HG03159 (cell line): ENCODE measurements around the gene CEBPZ.
A peak's percentile ranks its signal among the peaks of the same experiment; 100 is the strongest.
"Not testable (repeated sequence)": the region's sequence is repeated elsewhere in the genome, so short reads cannot be mapped to it uniquely, and the experiment has no call there.

Experiments used
- ATAC-seq: cut with Tn5 transposase; IDR thresholded peaks from one replicate; pipeline ENCODE4 v1.9.1; 2021; ENCODE audit warnings: mild to moderate bottlenecking, moderate library complexity; ENCODE audit not compliant: unreplicated experiment

The CEBPZ gene, protein sequence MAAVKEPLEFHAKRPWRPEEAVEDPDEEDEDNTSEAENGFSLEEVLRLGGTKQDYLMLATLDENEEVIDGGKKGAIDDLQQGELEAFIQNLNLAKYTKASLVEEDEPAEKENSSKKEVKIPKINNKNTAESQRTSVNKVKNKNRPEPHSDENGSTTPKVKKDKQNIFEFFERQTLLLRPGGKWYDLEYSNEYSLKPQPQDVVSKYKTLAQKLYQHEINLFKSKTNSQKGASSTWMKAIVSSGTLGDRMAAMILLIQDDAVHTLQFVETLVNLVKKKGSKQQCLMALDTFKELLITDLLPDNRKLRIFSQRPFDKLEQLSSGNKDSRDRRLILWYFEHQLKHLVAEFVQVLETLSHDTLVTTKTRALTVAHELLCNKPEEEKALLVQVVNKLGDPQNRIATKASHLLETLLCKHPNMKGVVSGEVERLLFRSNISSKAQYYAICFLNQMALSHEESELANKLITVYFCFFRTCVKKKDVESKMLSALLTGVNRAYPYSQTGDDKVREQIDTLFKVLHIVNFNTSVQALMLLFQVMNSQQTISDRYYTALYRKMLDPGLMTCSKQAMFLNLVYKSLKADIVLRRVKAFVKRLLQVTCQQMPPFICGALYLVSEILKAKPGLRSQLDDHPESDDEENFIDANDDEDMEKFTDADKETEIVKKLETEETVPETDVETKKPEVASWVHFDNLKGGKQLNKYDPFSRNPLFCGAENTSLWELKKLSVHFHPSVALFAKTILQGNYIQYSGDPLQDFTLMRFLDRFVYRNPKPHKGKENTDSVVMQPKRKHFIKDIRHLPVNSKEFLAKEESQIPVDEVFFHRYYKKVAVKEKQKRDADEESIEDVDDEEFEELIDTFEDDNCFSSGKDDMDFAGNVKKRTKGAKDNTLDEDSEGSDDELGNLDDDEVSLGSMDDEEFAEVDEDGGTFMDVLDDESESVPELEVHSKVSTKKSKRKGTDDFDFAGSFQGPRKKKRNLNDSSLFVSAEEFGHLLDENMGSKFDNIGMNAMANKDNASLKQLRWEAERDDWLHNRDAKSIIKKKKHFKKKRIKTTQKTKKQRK

DNA sequence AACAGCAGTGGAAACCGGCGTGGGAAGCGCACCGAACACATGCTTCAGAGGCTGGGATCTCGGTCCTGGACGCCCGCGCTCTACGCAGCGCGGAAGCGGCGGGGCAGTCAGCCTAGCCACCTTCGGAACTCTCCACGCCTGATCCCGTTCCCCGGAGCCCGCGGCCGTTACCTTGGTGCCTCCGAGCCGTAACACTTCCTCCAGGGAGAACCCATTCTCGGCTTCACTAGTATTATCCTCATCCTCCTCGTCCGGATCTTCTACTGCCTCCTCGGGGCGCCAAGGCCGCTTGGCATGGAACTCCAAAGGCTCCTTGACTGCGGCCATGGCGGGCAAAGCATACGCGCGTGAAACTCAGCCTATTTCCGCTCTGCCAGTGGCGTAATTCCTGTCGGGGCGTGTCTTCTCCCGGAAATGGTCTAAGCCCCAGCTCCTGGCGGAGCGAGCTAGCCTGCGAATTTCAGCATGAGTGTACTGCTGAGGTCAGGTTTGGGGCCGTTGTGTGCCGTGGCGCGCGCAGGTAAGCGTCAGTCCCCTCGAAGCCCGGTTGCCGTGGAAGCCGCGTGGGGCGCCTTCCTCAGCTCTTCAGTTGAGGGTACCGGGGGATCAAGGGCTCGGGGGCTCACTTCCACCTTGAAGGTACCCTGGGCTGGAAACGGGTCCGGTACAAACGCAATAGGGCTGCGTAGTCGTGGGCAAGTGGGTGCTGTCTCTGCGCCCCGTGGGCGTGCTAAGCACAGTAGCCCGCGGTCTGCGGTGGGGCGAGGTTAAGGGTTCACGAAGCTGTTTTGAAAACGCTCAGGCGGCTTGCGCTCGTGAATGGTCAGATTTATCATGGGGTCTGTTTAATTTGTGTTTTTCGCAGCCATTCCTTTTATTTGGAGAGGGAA lies at the start of gene CEBPZ, which contains the start of gene NDUFAF7:
Gene CEBPZ (minus strand): TSS at position 356 of the 890 bp plus-strand sequence. CDS start 29 bp downstream, at position 327.
Gene NDUFAF7 (plus strand): TSS at position 418 of the 890 bp plus-strand sequence. CDS start 48 bp downstream, at position 466.
- peak; percentile 88 for ATAC-seq

DNA sequence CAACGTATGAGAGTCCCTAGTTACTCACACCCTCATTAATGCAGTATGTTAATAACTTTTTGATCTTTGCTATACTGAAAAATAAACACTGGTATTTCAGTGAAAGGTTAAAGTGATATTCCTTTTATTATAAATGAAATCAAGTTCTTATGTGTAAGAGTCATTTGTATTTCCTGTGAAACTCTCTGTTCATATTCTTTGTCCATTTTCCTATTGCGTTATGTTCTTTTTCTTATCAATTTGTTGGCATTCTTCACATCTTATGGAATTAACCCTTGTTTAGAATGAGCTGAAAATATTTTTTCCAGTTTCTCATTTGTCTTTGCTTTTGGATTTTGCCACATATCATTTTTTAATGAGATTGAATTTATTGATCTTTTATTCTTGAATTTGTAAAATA lies 44.9 kb upstream of the CEBPZ start:
- no peak for ATAC-seq

DNA sequence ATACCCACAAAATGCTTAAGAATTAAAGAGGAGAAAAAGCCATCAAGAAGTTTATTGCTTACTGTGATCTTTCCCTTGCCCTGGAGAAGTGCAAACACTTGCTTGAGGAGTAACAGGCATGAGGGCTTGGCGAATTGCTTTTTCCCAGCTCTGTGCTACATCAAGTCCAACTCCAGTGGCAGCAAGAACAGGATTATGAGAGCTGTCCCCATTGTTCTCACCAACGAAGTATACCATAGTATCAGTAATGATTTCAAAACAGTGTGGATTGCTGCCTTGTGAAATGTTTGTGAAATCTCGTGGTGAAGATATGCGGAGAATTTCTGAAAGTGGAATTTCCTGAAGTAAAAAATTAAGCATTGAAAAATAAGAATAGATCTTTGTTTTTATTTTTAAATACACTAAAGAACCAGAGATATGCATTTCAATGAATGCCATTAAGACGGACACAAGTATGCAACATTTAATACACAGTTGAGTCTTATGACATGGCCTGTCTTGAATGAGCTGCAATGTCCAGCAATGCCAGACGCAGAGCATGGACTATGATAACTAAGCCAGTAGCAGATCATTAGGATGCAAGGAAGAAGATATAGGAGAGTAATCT lies 43.1 kb upstream of the CEBPZ start:
- no peak for ATAC-seq

DNA sequence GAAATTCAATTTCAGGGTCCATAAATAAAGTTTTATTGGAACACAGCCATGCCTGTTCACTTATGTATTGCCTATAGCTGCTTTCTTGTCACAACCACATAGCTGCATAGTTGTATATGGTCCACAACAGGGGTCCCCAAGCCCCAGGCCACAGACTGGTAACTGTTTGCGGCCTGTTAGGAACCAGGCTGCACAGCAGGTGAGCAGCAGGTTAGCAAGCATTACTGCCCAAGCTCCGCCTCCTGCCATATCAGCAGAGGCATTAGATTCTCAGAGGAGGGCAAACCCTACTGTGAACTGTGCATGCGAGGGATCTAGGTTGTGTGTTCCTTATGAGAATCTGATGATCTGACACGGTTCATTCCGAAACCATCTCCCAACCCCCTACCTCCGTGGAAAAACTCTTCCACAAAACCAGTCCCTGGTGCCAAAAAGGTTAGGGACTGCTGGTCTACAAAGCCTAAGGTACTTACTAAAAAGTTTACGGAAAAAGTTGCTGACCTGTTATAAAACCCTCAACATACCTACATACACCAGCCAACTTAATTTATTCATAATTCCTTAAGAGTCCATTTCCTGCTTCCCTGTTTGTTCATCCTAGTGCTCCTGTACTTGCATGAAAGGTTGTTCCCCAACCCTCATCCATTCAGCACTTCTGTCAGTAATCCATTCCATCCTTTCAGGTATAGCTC lies 40.1 kb upstream of the CEBPZ start:
- ATAC-seq: no peak

DNA sequence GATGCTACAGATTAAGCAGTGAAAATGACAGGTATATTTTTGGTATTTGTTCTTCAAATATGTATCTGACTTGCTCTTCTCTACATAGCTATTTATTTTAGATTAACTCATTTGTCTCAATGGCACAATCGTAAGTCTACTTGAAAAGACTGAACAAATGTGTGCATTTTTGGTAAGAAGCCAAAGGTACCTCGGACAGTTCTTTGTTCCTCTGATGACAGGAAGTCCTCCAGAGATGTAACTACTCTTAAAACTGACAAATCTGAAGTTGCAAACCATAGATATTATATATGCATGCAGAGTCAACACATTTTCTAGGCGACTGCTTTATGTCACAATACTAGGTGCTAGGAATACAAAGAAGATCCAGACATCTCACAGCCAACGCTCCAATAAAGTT lies 36.7 kb upstream of the CEBPZ start:
- ATAC-seq: no peak

DNA sequence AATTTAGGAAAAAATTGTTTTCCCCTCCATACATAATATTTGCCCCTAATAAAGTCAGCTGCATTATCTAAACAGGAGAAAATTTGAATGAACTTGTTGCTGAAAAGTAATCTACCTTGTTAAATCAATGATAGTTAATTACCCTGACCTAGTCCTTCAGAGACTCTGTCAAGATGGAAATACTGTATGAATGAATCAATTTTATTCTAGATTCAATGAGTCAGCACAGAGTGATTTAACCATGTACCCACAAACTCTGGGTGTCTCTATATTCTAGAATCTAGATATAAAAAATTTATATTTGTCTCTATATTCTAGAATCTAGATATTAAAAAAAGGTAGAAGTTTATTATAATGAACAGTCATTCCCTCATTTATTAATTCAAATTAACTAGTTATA lies 36.3 kb upstream of the CEBPZ start:
- ATAC-seq: no peak

DNA sequence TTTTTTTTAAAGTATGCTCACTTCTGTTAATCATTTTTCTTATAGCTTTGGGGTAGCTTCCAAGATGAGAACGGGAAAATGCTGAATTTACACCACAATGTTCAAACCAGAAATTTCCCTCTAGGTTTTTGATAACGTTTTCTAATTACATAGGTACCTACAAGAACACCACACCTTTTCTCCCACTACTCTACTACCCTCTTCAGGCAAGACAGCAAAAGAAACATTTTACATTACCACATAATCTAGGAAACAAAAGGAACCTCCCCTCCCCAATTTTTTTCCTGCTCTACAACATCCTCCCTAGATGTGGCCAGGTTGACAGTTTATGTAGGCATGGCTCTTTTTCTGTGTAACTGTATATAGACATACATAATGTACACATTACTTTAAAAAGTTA lies 32.4 kb upstream of the CEBPZ start:
- ATAC-seq: no peak

DNA sequence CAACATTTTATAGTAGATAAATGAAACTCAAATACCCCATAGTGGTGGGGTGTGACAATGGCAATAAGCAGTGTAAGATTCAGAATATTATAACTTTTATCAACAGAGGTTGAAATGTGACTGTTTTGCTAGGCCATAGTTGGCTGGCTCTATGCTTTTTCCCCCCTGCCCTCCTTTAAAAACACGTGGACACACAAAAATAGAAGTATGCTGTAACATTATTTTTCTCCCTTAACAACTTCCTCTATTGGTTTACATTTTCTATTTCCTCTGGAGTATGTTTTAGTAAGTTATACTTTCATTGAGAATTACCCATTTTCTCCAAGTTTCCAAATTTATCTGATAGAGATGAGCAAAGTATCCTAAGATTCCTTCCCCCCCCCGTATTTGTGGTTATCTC lies 31.1 kb upstream of the CEBPZ start:
- no peak for ATAC-seq

DNA sequence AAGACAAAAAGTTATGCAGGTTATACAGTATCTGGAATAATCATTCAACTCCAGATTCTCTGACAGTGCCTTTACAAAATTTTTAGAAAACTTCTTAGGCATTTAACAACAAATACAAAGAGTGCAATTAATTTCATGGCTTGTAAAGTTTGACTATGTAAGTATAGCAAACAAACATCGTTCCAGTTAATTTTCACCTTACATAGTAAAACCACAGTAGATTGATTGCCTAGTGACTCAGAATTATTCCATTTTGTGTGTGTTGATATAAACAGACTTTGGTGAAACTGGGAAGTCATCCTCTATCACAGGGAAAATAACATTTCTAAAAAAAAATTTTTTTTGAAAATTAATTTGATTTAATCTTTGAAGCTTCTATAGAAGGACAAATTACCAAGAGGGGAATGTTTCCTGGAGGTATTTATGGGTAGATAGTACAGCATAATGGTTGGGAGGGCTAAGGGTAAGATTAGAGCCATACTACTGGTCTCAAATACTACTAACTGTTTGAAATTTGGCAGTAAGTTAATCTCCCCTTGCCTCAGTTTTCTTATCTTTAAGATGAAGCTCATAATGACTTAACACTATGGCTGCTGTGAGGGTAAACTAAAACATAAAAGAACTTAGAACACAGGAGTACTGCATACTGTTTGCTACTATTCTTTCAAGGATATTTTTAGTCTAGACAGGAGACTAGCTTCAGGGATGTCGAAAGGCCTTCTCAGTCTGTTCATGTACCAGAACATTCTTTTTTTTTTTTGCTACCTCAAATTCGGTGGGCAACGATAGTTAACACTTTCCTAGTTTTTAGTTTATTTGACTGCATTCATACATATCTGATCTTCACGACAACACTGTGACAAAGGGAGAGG lies 19.7 kb upstream of the CEBPZ start:
- ATAC-seq: no peak

DNA sequence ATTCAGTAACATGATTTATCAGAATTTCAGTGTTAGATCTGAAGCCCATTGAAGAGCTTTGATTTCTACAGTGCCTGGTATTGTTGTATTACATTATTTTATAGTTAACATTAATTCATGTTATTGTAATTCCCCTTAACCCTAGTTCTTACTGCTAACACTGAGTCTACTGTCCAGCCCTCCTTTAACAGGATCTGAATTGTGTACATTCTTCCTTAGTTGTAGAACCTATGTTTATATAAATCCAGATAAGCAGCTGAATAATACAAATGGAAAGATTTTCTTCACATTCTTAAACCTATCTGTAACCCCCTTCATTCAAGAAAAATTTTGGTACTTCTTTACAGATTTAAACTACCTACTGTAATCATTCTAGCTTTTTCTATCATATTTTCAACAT lies 14.8 kb upstream of the CEBPZ start:
- ATAC-seq: no peak

DNA sequence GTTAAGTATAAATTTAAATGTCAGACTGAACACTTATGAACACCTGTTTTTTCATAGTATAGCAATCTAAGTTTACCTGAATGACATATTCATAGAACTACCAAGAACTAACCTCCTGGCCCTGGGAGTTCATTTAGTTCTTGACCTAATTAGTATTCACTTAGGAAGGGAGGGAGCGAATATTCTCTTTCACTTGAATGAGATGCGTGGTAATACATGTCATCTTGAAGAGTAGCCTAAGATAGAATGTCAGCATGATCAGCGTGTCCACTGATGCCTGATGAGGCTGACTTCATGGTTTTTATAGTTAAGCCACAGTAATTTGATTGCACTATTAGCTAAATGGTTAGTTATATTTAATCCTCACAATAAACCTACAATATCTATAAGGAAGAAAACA lies 13.4 kb upstream of the CEBPZ start:
- no peak for ATAC-seq

DNA sequence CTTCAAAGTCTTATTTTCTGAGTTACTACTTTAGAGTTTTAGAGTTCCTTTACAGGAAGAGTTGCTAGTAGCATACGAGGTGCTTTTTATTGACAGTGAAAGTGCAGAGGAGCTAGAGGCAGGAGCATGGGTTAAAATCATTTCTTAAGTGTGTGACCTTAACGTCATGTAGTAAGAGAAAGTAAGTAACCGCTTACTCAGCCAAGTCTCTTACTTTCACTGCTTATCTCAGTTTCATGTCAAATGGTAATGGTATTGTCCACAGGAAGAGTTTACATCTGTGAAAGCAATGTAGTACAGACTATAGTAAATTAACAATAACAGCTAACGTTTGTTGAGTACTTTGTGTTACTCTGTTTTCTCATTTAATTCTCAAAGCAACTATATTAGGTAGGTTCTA lies 12.6 kb upstream of the CEBPZ start:
- peak; percentile 81 for ATAC-seq

DNA sequence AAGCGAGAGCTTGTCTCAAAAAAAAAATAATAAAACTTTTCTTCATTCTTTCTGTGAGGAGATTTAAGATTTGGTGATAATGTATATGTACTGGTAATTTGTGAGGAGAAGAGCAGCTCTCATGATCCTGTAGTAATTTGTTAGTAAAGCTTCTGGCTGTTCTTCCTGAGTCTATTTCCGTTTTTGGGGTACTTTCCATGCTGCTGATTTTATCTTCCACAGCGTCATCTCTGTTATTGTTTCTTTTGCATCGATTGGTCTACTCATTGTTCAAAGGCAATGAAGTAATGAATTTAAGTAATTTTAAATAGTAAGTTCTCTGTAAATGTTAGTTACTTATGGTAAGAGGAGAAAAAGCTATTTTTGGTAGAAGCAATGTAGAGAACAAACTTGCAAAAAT lies 12.0 kb upstream of the CEBPZ start:
- ATAC-seq: no peak

DNA sequence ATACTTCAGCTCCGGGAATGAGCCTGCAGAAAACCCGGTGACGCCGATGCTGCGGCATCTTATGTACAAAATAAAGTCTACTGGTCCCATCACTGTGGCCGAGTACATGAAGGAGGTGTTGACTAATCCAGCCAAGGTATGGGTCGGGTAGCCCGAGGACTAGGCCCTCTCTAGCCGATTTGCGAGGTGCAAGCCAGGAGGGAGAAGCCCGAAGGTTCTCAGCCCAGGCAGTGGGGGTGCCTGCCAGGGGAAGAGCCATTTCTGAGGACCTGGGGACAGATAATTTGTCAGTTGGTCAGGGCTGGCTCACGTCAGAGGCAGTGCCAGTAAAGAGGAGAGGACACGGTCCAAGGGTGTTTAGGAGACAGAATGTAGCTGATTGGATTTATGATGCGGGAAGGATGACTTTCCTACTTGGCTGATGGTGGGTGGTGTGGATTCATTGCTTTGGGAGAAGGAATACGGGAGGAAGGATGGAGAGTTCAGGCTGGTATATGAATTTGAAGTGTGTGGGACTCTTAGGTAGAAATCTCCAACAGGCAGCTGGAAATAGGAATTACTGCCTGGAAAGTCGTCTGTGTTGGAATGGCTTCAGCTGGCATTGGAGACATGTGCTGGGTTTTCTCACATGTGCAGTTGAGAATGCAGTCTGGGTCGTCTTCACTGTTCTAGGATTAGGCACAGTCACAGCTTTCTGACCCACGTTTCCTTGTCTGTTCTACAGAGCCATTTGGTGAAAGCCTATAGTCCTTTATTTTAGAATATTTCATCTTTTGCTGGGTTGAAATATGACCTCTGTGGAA lies 936 bp upstream of the CEBPZ start:
- no peak for ATAC-seq

DNA sequence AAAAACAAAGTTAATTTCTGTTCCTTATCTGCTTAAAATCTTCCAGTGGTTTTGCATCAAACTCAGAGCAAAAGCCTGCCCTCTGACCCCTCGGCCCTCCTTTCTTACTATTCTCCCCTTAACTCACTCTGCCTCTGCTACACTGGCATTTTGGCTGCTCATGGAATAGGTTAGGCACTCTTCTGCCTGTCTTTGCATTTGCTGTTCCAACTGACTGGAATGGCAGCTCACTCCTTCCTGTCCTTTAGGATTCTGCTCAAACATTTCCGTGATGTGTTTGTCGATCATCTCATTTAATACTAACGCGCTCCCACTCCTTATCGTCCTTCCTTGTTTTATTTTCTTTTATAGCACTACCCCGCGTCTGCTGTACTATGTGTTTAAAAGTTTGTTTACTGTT lies 815 bp downstream of the CEBPZ start:
- no peak for ATAC-seq

DNA sequence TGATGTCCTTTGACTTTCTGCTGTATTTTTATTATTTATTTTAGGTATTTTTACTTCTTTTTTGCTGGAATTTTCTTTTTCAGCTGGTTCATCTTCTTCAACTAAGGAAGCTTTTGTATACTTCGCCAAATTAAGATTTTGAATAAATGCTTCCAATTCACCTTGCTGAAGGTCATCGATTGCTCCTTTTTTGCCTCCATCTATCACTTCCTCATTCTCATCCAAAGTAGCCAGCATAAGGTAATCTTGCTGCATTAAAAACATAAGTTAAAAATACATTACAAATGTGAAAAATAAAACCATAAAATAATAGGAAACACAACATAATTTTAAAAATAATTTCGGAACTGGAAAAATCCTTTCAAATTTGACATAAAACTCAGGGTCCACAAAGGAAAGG lies 2.6 kb downstream of the CEBPZ start:
- no peak for ATAC-seq

DNA sequence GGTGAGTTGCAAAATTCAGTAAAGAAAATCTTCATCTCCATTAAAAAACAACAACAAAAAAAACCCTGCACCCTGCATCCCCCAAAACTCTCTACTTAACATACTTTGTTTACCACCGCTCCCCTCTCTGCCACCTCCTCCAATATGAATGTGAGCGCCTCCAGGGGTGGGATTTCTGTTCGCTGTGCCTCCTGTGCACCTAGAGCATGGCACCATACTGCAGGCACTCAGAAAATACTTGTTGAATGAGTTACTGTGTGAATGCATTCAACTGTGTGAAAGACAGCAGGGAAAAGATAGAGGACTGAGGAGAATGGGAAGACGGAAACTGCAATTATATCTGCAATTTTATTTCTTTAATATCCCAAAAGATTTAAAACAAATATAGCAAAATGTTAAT lies 4.5 kb downstream of the CEBPZ start:
- no peak for ATAC-seq

DNA sequence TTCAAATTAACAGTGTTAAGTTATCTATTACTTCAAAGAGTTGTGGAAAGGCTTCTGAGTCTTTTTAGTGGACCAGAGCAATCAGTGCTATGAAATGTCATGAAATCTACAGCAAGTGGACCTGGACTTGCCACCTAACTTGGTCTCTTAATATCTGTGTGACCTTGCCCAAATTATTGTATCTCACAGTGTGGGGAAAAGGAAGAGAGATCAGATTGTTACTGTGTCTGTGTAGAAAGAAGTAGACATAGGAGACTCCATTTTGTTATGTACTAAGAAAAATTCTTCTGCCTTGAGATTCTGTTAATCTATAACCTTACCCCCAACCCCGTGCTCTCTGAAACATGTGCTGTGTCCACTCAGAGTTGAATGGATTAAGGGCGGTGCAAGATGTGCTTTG lies 6.3 kb downstream of the CEBPZ start:
- not testable (repeated sequence) for ATAC-seq
